DMS53 treated with DMSO at 0.1 percent for 48 hours (cell line): Measurements from ENCODE around the gene AMDHD2.
"Not testable (repeated sequence)": the region's sequence is repeated elsewhere in the genome, so short reads cannot be mapped to it uniquely, and the experiment has no call there.

Experiments used
- DNase-seq: peaks from one replicate; lab custom pipeline; 2025; ENCODE audit not compliant: unreplicated experiment; lab: John Stamatoyannopoulos, UW

Gene AMDHD2

DNA sequence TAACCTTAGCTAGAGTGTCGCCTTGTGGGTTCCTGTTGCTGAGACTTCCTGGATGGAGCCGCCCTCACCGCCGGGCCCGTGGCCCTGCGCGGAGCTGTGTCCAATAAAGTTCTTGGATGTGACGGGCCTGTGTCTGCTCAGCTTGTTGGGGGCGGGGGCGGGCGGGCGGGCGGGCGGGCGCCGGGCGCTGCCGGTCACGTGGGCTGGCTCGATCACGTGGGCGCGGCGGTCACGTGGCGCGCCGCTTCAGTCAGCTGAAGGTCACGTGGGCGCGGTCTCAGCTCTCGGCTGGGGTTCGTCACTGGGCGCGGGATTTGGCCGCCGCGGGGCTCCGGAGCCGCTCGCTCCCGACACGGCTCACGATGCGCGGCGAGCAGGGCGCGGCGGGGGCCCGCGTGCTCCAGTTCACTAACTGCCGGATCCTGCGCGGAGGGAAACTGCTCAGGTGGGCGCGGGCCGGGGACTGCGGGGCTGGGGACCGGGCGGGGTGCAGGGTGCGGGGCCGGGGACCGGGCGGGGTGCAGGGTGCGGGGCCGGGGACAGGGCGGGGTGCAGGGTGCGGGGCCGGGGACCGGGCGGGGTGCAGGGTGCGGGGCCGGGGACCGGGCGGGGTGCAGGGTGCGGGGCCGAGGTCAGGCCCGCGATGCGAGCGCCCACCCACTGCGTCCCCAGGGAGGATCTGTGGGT lies at the start of gene AMDHD2:
Gene AMDHD2, plus strand, starts transcription at position 275 of the 687 bp plus-strand sequence. Its CDS starts 88 bp downstream, at position 363.
- DNase-seq, result peak; percentile 61

DNA sequence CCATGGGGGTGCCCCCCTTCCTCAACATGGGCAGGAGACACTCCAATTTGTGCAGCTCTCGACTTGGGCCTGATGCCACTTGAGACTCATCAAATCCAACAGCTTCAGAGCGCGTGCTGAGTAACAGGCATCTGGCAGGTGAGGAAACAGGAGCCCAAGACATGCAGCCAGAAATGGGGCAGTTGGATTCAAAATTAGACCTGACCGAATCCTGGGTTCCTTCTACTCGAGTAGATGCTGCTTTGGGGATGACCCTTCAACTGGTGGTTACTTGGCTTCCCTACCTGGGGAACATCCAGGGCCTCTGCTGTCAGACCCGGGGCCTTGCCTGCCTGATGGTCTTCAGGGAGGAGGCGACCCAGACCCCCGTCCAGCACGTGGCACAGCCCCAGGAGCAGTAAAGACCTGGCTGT lies 49.6 kb upstream of the AMDHD2 start:
- no peak for DNase-seq

- no peak for DNase-seq
These were observed 49.0 kb upstream of the AMDHD2 start, which contains the start of gene NTN3 for GRCh38 chr16:2471016-2471652. NTN3 (plus strand) TSS chr16:2471297; CDS start chr16:2471702, 405 bp downstream.

GRCh38 chr16:2471653-2472487 lies 48.3 kb upstream of the AMDHD2 start:
- DNase-seq, result no peak

DNA sequence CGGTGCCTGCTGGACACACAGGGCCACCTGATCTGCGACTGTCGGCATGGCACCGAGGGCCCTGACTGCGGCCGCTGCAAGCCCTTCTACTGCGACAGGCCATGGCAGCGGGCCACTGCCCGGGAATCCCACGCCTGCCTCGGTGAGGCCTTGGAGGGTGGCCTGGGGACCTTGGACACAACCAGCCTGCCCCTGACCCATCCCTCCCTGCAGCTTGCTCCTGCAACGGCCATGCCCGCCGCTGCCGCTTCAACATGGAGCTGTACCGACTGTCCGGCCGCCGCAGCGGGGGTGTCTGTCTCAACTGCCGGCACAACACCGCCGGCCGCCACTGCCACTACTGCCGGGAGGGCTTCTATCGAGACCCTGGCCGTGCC lies 47.7 kb upstream of the AMDHD2 start:
- no peak for DNase-seq

- no peak for DNase-seq
These were observed 47.2 kb upstream of the AMDHD2 start for GRCh38 chr16:2472885-2473445.

- peak; percentile 16 for DNase-seq
These were observed 46.7 kb upstream of the AMDHD2 start for GRCh38 chr16:2473446-2473926.

DNA sequence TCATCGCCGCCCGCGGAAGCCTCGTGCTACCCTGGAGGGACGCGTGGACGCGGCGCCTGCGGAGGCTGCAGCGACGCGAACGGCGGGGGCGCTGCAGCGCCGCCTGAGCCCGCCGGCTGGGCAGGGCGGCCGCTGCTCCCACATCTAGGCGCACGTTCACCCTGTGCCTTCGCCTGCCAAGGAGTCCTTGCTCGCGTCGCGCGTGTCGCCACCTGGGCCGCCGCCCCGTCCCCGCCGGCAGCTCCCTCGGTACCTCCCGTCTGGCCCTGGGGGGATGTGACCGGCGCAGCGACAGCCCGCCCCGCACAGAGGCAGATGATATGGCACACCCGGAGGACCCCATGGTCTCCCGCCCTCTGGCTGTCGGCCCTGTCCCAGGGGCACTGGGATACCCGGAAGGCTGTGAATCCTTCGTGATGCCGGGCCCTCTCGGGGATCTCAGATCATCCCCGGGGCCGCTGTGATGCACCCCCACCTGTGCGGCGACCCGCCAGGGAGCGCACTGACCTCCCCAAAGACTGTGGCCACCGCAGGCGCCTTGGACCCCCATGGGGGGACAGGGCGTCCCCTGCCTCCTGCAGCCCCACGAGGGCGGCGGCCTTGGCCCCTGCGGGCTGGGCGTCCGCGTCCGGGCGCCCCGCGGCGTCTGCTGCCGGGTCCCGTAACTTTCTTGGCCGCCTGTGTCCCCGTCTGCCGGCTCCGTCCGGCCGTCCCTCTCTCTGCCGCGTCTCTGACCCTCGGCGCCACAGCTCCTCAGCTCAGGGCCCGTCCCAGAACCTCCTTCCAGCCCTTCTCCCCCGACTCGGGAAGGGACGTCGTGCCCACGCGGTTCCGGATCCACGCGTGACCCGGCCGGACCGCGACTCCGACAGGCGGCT lies 45.9 kb upstream of the AMDHD2 start:
- peak; percentile 17 for DNase-seq

DNA sequence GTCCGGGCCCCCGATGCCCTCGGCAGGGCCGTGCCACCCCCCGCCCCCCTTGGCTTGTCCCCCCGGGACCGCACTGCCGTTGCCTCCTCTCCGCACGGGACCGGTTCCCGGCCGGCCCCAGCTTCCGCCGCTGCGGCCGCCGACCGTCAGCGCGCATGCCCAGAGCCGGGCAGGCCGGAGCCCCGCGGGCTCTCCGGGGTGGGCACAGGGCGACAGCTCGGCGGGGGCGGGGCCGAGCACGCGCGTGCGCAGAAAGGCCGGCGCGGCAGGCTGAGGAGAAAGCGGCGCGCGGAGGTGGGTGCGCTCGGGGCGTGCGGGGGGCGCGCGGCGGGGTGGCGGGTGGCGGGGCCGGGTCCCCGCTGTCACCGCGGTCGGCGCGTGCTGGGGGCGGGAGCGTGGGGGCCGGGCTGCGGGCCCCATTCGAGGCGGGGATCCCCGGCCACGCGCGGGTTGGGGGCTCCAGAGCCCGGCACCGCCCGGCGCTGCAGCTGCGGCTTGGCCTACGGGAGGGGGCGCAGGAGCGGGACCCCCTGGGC lies 45.2 kb upstream of the AMDHD2 start, which contains the start of gene TBC1D24:
Gene TBC1D24, plus strand, starts transcription at position 251 of the 536 bp plus-strand sequence. CDS start 21,022 bp downstream, outside the sequence.
- peak; percentile 30 for DNase-seq

- no peak for DNase-seq
These were observed 44.5 kb upstream of the AMDHD2 start for GRCh38 chr16:2475413-2476344.

- DNase-seq, result no peak
These were observed 43.8 kb upstream of the AMDHD2 start for GRCh38 chr16:2476345-2476720.

DNA sequence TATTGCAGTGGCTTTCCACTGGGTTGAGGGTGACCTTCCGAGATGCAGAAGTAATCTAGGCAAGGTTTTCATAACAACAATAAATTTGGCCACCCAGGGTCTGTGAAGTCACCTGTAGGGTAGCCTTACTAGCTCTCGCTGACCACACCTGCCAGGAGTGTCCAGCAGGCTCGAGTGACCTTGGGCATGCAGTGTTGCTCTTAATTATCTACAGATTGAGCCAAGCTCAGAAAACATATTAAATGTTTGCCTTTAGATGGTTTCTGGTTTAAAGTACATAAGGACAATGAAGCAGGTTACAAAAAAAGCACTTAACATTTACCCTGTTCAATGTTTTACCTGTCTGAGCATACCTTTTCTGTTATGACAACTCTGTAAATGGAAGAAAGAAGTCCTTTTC lies 43.4 kb upstream of the AMDHD2 start:
- DNase-seq, result no peak

GRCh38 chr16:2477327-2477726 lies 42.8 kb upstream of the AMDHD2 start:
- no peak for DNase-seq

DNA sequence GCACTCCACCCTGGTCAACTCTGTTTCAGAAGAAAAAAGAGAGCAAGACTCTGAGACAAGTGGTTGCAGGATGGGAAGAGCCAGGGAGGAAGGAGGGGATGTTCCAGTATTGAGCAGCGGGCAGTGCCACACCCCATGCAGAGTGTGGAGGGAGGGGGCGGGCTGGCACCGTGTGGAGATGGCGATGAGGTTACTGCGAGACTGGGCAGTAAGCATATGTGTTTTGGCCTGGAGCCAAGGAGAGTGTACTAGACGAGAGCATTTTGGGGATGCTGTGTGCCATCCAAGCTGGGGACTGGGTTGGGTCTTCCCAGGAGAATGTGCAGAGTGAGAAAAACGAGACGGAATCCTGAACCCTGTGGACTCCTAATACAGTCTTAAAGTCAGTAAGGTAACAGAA lies 41.9 kb upstream of the AMDHD2 start:
- DNase-seq, result no peak

GRCh38 chr16:2479996-2480395 lies 40.2 kb upstream of the AMDHD2 start:
- not testable (repeated sequence) for DNase-seq

GRCh38 chr16:2480948-2481347 lies 39.2 kb upstream of the AMDHD2 start:
- no peak for DNase-seq

GRCh38 chr16:2481676-2482075 lies 38.5 kb upstream of the AMDHD2 start:
- no peak for DNase-seq

- no peak for DNase-seq
These were observed 37.9 kb upstream of the AMDHD2 start for GRCh38 chr16:2482249-2482648.
